HG03558 (cell line): ENCODE data around the gene HECW1.
A peak's percentile ranks its signal among the peaks of the same experiment; 100 is the strongest.

Experiments
- ATAC-seq: cut with Tn5 transposase; IDR thresholded peaks from one replicate; pipeline ENCODE4 v1.9.1; 2021; ENCODE audit warnings: moderate number of reproducible peaks; ENCODE audit not compliant: unreplicated experiment; ENCODE audit errors: extremely low read depth

Gene HECW1

DNA sequence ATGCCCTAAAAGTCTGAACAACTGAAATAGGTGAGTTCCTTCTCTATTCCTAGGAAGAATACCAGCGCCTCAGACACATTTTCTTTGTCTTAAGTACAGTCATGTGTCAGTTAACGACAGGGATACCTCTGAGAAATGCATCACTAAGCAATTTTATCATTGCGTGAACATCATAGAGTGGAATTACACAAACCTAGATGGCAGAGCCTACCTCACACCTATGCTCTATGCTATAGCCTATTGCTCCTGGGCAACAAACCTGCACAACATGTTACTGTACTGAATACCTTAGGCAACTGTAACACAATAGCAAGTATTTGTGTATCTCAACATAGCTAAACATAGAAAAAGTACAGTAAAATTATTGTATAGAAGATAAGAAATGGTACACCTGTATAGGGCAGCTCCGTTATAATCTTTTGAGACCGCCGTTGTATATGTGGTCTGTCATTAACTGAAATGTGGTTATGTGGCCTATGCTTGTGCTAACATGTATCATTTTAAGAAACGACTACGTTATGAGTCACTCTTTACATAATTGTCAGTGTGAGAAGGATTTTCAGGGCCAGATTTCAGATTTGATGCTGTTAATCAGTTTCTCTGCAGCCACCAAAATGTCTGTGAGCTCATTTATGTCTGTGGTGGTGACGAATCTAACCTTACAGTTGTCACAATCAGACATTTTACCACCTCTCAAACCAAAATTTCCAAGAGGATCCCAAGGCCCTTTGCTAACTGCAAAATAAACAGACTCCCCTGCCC, 404.3 kb downstream of the HECW1 start:
- ATAC-seq = peak; percentile 58

DNA sequence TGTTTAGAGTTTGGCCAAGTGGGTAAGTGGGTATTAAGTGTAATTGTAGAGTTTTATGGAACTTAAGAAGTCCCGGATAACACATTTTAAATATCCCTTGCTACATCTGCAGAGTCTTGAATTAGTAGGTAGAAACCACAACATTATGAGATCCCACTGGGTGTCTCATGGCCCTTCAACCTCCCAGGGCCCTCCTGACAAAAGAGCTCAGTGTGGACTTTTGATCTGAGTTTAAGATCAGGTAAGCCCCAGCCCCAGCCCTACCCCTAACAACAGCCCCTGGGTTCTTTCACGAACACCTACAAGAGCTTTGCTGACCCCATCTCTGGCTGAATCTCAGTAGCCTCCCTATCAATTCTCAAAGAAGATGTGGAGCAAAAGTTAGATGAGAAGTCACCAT, 405.0 kb downstream of the HECW1 start:
- no peak for ATAC-seq

DNA sequence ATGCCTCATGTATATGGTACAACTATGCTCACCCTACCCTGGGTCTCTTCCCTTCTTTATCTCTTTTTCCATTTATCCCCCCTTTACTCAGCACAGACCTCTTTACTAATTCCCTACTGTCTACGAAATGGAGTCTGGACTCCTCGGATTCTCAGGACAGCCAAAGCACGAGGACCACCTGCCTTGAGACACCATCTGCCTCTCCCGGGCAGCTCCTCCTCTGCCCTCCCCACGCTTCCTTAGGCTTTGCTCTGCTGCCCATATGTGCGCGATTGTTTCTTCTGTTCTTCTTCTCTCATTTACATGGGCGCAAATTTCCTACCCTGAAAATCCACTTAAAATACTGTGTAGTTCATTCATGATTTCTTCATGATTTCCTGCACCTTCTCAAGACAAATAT, 407.8 kb downstream of the HECW1 start:
- ATAC-seq = no peak

DNA sequence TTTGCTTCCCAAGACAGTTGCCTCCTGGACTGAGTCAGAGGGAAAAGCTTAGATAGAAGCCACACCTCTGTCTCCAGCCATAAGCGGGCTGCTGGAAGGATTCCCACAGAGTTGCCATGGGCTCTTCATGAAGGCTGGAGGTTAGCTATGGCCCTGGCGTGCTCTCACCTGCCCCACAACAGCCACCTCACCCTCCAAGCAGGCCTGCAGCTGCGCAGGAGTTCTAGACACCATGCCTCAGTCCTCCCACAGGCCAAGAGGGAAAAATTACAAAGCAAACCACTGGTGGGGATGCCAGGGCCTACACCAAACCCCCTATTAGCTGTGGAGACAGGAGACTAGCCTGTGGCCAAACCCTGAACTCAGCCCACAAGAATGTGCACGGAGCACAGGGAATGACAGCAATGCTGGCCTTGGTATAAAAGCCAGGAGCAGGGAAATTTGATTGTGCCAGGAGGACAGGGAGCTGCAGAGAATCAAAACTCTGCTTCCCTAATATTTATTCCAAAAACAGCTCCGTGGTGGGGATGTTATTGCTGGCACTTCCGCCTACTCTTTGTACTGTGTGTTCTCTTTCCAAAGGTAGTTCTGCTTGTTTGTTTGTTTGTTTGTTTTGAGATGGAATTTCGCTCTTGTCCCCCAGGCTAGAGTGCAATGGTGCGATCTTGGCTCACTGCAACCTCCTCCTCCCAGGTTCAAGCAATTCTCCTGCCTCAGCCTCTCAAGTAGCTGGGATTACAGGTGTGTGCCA, 410.1 kb downstream of the HECW1 start:
- no peak for ATAC-seq

DNA sequence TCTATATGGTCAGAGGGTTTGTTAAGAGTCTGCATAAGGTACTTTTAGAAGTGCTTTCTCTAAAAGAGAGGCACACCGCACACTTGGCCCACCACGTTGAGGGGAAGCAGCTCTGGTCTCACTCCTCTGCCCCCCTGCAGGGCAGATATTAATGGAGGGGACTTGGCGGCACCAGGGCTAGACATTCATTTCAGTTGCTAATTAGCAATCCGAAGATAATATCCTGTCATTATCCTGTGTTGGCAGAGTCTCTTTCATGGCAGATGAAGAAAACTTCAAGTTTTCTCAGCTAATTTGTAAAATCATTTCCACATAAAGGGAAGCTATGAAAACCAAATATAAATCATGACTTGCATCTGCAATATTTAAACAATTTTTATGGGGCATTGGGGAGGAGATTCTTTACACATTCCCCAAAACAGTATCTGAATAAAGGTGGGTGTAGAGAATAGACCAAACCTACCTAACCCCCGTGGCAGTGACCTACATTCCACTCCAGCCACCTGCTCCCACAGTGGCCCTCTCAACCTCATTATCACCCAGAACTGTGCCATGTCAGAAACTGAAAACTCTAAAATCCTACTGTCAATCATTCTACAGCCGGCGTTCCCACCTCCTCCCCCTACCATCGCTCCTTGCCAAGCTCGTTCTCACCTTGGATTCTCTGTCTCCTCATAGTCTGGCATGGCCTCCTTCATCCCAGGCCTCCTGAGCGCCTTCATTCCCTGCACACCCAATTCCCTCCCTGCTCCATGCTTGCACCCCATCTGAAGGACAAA, 416.3 kb downstream of the HECW1 start:
- ATAC-seq = no peak

DNA sequence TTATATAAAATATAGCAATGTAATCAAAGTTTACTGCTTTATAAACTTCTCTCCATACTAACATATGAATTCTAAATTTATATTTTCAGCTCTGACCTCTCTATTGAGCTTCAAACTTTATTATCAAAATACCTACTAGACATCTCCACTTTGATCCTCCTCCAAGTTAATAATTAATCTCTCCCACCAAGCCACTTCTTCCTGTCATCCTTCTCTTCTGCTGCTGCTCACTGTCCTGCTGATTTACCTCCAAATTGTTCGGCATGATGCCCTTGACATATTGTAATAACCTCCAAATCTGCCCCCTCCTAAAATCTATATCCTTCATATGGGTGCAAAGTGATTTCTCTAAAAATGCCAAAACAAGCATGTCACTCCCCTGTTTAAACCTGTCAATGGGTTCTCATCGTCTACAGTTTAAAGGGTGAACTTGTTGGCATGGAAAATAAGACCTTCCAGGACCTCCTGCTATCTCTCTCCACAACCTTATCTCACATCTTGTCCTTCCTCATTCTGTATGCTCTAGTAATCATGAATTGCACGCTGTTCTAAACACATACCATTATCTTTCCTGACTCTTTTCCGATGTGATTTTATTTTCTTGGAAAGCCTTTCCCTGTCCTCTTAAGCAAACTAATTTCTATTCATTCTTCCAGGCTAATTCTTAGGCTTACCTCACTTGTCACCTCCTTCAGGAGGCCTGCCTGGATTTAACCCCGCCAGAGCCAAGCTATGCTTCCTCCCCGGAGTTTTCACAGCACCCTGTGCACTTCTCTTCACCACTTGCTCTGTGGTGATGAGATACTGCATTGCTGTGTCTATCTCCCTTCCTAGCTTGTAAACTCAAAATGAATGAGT, 418.3 kb downstream of the HECW1 start:
- no peak for ATAC-seq

DNA sequence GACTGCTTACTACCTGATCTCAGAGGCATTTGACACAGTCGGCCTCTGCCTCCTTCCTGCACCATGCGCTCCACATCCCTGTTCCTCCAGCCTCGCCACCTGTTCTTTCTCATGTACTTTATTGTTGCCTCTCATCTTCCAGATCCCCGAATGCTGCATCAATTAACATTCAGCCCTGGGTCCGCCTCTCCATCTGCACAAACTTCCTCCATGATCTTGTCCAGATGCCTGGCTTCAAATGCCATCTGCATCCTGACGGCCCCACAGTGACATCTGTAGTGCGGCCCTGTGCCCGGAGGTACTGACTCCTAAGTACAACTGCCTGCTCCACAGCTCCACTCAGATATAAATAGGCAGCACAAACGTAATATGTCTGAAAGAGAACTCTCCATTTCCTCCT, 419.3 kb downstream of the HECW1 start:
- ATAC-seq = no peak

DNA sequence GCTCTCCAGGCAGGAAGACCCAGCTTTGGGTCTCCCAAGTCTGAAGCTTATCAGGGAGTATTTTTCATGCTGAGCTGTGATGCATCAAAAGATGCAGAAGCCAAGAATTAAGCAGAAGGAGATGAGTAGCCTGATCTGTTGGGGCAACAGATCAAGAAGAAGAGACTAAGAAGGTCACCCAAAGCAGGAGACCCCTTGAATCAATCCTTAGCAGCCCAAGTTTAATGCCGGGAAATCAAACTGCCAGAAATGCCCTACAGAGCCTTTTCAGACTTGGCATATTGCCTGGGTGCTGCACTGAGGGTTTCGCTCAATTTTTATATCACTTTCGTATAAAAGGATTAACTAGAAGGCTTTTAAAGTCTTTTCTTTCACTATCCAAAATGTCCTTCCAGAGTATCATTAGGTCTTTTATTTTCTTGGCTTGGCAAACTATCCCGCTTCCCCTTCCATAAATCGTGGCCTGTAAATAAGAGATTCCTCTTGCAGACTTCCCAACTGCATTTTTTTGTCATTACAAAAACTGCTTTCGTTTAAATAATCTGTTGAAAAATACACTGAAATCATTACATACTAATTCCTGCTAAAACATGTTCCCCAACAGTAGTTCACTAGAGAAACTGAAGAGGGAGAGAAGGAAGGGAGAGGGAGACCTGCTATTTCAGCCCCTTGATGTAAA, 421.5 kb downstream of the HECW1 start:
- ATAC-seq = no peak

DNA sequence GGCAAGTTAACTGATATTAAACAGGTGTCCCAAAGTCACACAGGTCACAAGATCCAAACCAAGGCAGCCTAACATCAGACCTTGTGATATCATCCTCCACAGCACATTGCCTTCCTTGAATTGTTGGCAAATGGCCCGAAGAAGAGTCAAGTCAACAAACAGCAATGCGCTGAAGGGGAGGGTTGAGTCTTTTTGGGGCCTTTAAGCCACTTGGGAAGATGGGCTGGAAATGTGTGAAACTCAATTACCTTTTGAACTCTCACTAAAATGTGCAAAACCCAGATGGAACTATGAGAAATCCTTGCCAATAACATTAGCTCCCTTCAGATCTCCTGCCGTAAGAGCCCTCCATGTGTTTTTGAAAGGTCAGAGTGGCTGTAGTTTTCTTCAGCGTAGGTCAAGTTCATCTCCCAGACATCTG, 422.6 kb downstream of the HECW1 start:
- no peak for ATAC-seq

DNA sequence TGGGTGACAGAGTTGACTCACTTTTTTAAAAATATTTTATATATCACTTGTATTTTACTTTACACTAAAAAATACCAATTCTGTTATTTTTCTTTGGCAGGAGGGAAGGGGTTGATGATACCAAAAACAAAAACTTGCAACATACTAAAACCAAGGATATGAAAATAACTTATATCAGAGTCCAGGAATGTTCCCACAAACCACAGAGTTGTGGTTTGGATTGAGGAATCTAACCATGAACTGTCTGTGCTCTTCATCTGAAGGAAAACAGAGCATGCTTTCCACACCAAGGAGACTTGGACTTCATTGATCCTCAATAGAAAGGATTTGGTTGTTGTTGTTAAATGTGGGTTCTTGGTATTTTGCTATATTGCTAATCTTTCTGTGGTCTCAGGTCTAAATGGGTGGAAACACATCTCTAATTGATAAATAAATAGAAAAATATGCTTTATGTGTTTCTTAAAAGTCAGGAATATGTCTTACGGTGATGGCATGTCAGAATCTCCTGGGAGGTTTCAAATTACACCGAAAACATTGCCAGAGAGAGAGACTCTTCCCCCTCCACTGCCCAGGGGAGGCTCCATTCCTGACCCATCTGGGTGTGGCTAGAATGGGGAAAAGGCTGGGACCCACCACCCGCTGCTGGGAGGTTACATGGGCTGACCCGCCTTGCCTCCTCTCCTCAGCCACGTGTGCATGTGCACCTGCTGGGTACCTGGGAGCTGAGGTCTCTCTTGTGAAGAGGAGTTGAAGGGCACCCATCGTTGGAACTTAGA, 423.6 kb downstream of the HECW1 start:
- ATAC-seq = no peak

DNA sequence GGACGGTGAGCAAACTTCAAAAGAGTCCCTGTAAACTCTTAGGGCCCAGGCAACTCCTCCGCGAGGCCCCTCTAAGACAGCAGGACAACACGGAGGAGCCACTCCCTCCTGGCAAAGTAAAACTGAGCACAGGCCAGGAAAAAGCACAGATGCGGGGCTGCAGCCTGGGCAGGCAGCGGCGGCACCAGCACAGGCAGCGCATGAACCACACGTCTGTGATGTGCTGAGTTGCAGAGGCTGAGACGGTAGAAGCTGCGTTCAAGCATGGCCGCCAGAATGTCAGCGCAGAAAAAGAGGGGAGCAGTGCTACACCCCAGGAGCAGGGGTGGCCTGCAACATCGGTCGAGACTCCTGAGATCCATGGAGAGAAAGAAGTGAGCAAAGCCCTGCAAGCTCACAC, 424.3 kb downstream of the HECW1 start:
- no peak for ATAC-seq

DNA sequence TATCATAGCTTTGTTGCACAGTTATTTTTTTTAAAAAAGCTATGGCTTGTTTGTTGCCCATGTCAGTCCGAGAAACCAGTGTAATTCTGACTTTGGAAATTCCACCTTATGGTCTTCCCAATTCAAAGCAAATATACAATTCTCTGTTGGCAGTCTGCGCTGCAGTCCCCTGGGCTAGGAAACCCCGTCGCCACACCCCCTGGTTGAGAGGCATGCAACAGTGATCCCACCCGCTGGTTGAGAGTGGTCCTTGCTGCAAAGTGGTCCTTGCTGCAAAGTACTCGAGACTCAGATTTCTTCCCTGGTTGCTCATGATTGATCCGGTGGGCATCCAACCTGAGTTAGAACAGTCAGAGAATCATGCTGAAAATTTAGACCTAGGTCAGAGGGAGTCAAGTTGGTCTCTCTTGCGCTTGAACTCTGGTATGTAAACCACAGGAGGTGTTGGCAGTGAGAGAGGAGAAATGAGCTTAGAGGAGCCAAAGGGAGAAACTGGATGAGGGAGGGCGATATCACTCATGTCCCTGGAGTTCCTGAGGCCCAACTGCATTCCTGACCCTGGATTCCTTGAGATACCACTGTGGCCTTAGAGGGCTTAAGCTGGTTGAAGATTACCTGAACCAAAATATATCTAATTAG, 425.4 kb downstream of the HECW1 start:
- no peak for ATAC-seq

DNA sequence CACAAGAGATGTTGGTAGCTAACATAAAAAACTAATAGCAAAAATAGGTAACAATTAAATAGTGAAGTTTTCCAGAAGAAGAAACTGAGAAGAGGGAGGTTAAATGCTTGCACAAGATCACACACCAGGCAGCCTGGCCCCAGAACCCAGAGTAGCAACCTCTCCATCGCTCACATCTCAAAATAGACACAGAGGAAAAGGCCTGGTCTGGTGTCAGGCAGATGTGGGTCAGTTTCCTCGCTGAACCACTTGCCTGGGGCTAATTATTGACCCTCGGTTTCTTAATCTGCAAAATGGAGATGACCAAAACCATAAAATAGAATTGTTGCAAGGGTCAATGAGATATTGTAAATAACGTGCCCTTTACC, 425.9 kb downstream of the HECW1 start:
- no peak for ATAC-seq

DNA sequence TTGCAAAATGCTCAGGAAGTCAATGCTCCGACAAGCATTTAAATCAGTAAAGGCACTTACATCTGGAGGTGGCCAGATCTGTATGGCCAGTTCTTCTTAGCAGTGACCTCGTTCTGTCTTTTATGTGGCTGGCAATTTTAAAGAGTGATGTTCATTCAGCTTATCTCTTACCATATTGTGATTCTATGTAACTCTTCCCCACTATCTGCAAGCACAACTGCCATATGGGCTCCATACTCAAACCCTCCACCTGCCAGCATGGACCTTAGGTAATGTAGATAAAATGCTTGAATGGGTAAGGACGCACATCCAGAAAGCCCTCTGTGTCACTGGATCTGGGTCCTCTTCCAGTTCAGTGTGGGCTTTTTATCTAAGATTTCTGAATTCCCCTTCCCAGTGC, 428.0 kb downstream of the HECW1 start:
- ATAC-seq = no peak

DNA sequence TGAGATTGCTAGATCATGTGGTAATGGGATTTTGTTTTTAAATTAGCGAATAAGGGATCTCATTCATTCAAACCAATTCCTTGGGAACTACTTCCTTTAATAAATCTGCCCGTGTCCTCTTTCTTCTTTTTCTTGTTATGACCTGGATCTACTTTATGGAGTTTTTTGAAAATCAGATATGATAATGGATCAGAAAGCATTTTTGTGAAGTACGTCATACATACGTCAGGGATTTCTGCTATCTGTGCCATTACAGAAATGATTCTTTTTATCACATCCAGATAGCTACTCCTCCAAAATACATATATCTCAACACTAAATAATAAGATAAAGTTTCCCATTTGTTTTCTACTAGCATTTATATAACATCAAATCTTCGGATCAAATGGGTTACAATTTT, 430.3 kb downstream of the HECW1 start:
- ATAC-seq = no peak

DNA sequence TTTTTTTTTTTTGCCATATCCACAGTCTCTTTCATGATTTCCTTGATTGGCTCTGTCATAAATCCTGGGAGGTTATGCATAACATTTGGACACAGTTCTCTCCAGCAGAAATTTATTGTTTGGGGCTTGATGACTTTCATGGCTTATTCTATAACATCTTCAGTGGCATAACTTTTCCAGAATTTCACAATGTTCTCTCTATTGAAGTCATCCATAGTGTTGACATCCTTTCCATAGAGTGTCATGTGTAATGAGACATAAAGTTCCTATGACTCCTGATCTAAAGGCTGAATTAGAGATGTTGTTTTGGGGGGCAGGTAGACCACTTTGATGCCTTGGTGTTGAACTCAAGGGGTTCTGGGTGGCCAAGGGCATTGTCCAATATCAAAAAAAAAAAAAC, 433.8 kb downstream of the HECW1 start:
- ATAC-seq = no peak

DNA sequence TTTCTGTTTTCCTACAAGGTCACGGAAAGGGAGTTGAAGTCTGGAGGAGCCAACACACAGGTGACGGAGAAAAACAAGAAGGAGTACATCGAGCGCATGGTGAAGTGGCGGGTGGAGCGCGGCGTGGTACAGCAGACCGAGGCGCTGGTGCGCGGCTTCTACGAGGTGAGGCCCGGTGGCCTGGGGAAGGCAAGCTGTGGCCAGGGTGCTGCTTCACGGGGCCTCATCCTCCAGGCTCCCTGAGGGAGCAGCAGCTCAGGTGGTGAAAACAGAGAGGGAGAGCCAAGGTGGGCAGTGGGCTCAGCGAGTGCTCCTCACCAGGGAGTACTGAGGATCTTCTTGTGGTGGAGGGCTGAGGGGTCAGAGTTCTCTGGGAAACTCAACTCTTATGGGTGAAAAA, 438.0 kb downstream of the HECW1 start:
- no peak for ATAC-seq

DNA sequence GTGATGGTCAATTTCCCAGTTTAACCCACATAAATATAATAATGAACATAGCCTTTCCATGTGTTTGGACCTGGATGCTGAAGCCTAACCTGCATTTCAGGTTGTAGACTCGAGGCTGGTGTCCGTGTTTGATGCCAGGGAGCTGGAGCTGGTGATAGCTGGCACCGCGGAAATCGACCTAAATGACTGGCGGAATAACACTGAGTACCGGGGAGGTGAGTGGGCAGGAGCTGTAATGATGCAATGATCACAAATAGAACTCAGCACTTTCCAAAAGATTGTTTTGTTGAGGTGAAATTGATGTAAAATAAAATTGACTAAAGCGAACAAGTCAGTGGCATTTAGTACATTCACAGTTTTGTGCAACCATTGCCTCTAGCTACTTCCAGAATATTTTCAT, 439.7 kb downstream of the HECW1 start:
- no peak for ATAC-seq

DNA sequence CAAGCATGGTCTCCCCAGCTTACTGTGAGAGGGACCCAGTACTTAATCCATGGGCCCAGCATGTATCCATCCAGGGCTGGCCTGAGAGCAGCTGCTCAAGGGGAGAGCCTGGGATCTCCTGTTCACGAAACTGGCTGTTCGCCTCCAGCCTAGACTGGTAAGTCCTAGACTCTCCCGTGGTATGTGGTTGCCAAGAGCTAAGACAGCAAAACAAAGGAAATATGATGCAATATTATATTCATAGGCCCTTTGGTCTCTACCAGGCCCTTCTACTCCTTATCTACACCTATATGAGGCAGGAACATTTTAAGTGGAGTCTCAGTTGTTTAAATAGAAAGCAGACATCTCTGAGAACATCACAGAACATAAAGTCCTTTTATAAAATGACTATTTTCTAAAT, 441.6 kb downstream of the HECW1 start:
- no peak for ATAC-seq
